Mammary epithelial cell (primary cell): ENCODE measurements around the gene COL23A1.

Source experiments
- CTCF ChIP-seq, 2 donors: IDR thresholded peaks in 1 of 2; conservative IDR thresholded peaks in 1 of 2; 2 replicates each; pipeline ENCODE4 v1.5.1; 2011 to 2012; ENCODE audit warnings: inconsistent platforms in 2 of 2, low read length in 2 of 2, mild to moderate bottlenecking in 2 of 2, control low read depth in 1 of 2, low read depth in 1 of 2; ENCODE audit not compliant: insufficient read depth in 1 of 2; ENCODE audit errors: extremely low read depth in 1 of 2
- EZH2 ChIP-seq: IDR thresholded peaks from 2 replicates; pipeline ENCODE4 v1.6.1; 2012; ENCODE audit warnings: low read length, inconsistent platforms, borderline replicate concordance

GRCh38 chr5:178553517-178553916, 36.7 kb downstream of the COL23A1 start:
- TF ChIP-seq CTCF (conservative IDR thresholded peaks at IDR 0.05 in 1 of 2, IDR thresholded peaks at IDR 0.05 in 1 of 2; ENCODE audit: extremely low read depth in 1 of 2, insufficient read depth in 1 of 2, low read depth in 1 of 2, low read length in 2 of 2), result no peak
- no peak for TF ChIP-seq EZH2
